ENCODE results near the gene DPYD.

DPYD gene

DNA sequence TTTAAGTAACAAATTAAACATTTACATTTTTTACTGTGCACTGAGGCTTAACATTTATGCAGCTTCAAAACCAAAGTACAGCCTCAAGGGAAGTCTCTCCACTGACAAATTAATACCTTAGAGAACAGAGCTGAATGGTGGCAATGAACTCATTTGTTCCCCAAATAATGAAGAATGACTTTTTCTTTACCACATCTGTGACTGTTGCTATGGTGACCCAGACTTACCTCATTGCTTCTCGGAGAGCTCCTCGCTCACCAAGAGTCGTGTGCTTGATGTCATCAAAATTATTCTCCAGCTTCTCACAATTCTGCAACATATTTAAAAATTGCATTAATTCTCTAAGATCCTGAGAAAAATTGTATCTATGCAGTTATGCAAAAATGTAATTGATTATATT, 92.9 kb downstream of the DPYD start:
- no peak for DNase-seq (ENCODE audit: low read depth)
- TF ChIP-seq, protein P1, sequence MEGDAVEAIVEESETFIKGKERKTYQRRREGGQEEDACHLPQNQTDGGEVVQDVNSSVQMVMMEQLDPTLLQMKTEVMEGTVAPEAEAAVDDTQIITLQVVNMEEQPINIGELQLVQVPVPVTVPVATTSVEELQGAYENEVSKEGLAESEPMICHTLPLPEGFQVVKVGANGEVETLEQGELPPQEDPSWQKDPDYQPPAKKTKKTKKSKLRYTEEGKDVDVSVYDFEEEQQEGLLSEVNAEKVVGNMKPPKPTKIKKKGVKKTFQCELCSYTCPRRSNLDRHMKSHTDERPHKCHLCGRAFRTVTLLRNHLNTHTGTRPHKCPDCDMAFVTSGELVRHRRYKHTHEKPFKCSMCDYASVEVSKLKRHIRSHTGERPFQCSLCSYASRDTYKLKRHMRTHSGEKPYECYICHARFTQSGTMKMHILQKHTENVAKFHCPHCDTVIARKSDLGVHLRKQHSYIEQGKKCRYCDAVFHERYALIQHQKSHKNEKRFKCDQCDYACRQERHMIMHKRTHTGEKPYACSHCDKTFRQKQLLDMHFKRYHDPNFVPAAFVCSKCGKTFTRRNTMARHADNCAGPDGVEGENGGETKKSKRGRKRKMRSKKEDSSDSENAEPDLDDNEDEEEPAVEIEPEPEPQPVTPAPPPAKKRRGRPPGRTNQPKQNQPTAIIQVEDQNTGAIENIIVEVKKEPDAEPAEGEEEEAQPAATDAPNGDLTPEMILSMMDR (conservative IDR thresholded peaks at IDR 0.05; ENCODE audit: low read depth, low read length): no peak
- no peak overlapping the region for H3K4me3 ChIP-seq (ENCODE audit: low read length)

DNA sequence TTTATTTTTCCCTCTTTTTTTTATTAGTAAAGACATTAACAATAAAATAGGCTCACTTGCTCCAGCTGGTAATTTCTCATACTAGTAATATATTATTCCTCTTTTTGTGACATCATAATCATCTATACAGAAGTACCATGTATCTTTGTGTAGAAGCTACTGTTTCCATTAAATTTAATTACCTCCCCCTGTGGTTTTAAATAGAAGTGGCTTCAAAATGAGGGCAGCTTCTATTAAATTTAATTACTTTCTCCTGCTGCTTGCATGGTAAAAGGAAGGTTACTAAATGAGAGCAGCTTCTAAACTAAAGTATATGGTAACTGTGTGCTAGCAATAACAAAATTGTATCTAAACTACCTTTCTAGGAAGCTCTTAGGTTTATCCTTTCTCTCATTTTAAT, 94.0 kb downstream of the DPYD start:
- DNase-seq (ENCODE audit: low read depth): no peak

DNA sequence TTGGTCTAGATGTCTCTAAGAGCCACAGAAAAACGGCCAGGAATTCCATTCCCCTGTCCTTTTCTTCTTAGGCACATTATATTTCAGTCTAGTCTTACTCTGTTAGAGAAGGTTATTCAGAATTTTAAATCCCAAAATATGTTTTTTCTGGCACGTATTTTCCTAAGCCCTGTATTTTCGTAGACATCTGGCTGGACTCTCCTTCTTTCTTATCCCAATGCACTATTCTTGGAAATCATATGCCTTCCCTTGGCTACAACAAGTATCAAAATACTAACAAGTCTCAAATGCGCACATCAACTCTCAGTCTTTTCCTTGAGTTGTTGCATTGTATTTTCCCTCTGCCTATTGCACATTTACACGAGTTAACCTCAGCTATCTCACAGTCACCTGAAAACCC, 96.2 kb downstream of the DPYD start:
- DNase-seq (ENCODE audit: low read depth): no peak
- TF ChIP-seq, protein P1 (conservative IDR thresholded peaks at IDR 0.05; ENCODE audit: low read depth, low read length): no peak
- H3K4me3 ChIP-seq (ENCODE audit: low read length): no peak overlapping the region

More for the DNA sequence above, 94.0 kb downstream of the DPYD start:
- H3K4me3 ChIP-seq (ENCODE audit: low read length): no peak overlapping the region
- TF ChIP-seq, protein P1 (conservative IDR thresholded peaks at IDR 0.05; ENCODE audit: low read depth, low read length): no peak

DNA sequence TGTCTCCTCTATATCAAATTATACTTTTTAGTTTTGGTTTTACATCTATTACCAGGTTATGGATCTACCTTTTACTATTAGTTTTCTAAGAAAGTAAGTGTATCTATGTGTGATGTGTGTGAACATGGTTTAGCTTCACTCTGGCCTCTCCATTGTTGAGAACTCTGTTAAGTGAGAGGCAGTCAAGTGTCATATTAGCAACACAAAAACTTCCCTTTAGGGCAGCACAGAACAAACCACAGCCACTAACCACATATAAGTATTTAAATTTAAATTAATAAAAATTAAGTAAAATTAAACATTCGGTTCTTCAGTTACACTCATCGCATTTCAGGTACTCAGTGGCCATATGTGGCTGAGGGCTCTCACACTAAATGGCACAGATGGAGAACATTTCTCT, 96.6 kb downstream of the DPYD start:
- DNase-seq (ENCODE audit: low read depth): no peak
- TF ChIP-seq, protein P1 (conservative IDR thresholded peaks at IDR 0.05; ENCODE audit: low read depth, low read length): no peak
- no peak overlapping the region for H3K4me3 ChIP-seq (ENCODE audit: low read length)

DNA sequence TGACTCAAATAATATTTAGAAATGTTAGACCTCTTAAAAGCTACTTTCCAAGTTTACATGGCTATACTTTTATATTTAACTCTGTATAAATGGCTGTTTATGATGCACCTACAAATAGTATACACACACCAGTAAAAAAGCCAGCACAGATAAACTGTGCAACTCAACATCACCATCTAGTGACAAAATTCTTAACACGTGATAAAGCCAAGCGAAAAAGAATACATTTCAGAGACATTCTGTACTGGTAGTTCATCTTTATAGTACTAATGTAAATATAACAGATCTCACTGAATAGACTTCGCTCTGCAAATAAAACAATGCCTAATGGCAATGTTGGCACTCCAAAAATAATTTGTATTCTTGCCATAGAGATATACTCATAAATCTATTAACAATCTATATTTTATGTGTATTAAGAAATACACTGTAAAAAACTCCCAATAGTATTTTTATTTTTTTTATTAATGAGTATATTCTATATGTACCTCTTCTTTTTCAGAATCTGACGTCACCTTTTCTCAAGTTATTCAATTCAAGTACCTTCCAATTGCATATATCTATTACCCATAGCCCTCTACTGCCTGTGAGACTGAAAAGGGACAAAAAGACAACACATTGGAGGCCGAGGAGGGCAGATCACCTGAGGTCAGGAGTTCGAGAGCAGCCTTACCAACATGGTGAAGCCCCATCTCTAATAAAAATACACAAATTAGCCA, 100.2 kb downstream of the DPYD start:
- DNase-seq (ENCODE audit: low read depth): no peak
- TF ChIP-seq, protein P1 (conservative IDR thresholded peaks at IDR 0.05; ENCODE audit: low read depth, low read length): peak; percentile 53
- H3K4me3 ChIP-seq (ENCODE audit: low read length): no peak overlapping the region

DNA sequence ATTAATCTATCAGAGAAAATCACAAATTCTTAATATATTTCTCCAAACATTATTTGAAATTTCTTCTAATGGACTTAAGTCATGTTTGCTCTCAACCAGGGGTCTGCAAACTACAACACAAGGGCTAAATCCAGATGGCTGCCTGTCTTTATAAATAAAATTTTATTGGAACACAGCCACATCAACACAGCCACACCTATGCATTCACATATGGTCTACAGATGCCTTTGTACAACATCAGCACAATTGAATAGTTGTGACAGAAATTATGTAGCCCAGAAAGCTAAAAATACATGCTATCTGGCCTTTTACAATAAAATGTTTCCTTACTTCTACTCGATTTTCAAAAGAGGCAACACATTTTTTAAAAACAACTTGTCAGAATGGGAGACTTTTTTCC, 103.9 kb downstream of the DPYD start:
- TF ChIP-seq, protein P1 (conservative IDR thresholded peaks at IDR 0.05; ENCODE audit: low read depth, low read length): no peak
- no peak for DNase-seq (ENCODE audit: low read depth)
- no peak overlapping the region for H3K4me3 ChIP-seq (ENCODE audit: low read length)

DNA sequence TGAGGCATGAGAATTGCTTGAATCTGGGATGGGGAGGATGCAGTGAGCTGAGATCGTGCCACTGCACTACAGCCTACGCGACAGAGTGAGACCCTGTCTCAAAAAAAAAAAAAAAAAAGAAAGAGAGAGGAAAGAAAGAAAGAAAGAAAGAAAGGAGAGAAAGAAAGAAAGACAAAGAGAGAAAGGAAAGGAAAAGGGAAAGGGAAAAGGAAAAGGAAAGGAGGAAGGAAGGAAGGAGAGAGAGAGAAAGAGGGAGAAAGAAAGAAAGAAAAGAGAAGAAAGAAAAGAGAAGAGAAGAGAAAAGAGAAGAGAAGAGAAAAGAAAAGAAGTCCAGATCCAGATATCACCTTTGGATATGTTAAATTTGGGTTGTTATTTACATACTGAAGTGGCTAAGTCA, 106.0 kb downstream of the DPYD start:
- no peak overlapping the region for H3K4me3 ChIP-seq (ENCODE audit: low read length)
- TF ChIP-seq, protein P1 (conservative IDR thresholded peaks at IDR 0.05; ENCODE audit: low read depth, low read length): no peak
- DNase-seq (ENCODE audit: low read depth): no peak

Measured in retinal pigment epithelial cell (primary cell).